H1 (cell line): ENCODE results near the gene CFAP100. TPM values are rescaled to one million over a fixed set of nuclear protein-coding genes. Genes with fewer than 3 reads are reported as not detected.

Source experiments
- CTCF ChIA-PET: fragments of 300-600 bp; sonication (Branson Sonifier 250); formaldehyde crosslinking; loops from one replicate; lab custom pipeline; 2021; ENCODE audit not compliant: partially characterized antibody; lab: Charles Lee
- POLR2A ChIA-PET: fragments of 300-600 bp; sonication (Branson Sonifier 250); formaldehyde crosslinking; loops from one replicate; lab custom pipeline; 2021; ENCODE audit warnings: inconsistent platforms; ENCODE audit not compliant: partially characterized antibody; lab: Charles Lee
- DNase-seq, 2 experiments: peaks; one replicate each; pipeline versions ENCODE4 v3.0.0 to v3.0.0-alpha.2; 2010 to 2022; ENCODE audit warnings: low spot score in 2 of 2, low read depth in 1 of 2, mixed read lengths in 1 of 2
- FAIRE-seq: peaks from 2 replicates; lab custom pipeline; 2011; peaks lifted over from hg19 to GRCh38; lab: Jason Lieb, UNC
- H2AFZ ChIP-seq: 2 replicates; pipeline ENCODE4 v1.8.1; 2012; ENCODE audit warnings: low read length, inconsistent platforms
- H2AK5ac ChIP-seq: 2 replicates; pipeline ENCODE4 v1.6.1; 2013; ENCODE audit warnings: low read depth, low read length
- H2BK120ac ChIP-seq: replicated peaks from 2 replicates; pipeline ENCODE3; 2013; ENCODE audit warnings: low read depth, low read length, inconsistent platforms
- H2BK12ac ChIP-seq: 2 replicates; pipeline ENCODE4 v1.6.1; 2013; ENCODE audit warnings: low read depth, low read length
- H2BK15ac ChIP-seq: 2 replicates; pipeline ENCODE4 v1.6.1; 2013; ENCODE audit warnings: low read length
- H2BK20ac ChIP-seq: 2 replicates; pipeline ENCODE4 v1.6.1; 2013; ENCODE audit warnings: low read length
- H2BK5ac ChIP-seq: 2 replicates; pipeline ENCODE4 v1.6.1; 2013; ENCODE audit warnings: low read depth, low read length
- H3K14ac ChIP-seq: 2 replicates; pipeline ENCODE4 v1.6.1; 2013; ENCODE audit warnings: inconsistent platforms; ENCODE audit not compliant: insufficient read length
- H3K18ac ChIP-seq: 2 replicates; pipeline ENCODE4 v1.6.1; 2013; ENCODE audit warnings: low read length; ENCODE audit errors: extremely low read depth
- H3K23ac ChIP-seq: 2 replicates; pipeline ENCODE4 v1.6.1; 2013; ENCODE audit warnings: inconsistent platforms; ENCODE audit not compliant: insufficient read length
- H3K23me2 ChIP-seq: 2 replicates; pipeline ENCODE4 v1.6.1; 2013; ENCODE audit warnings: low read depth, low read length
- H3K27ac ChIP-seq: 2 replicates; pipeline ENCODE4 v1.6.1; 2011; ENCODE audit warnings: low read depth, low read length, inconsistent platforms
- H3K27me3 ChIP-seq, 4 experiments: replicated peaks in 1 of 4; 1 replicate in 1 of 4; 2 replicates in 3 of 4; pipeline versions ENCODE4 v1.6.1 to v1.8.1; 2011 to 2013; ENCODE audit warnings: low read length in 3 of 4, mild to moderate bottlenecking in 3 of 4, inconsistent platforms in 2 of 4, mixed read lengths in 2 of 4, moderate library complexity in 1 of 4; ENCODE audit not compliant: control insufficient read depth in 3 of 4, insufficient read depth in 3 of 4; ENCODE audit errors: extremely low read depth in 1 of 4
- H3K36me3 ChIP-seq, 4 experiments: 2 replicates each; pipeline versions ENCODE4 v1.6.1 to v1.8.1; 2011 to 2013; ENCODE audit warnings: mild to moderate bottlenecking in 4 of 4, low read length in 3 of 4, moderate library complexity in 2 of 4, control low read depth in 1 of 4, inconsistent platforms in 1 of 4; ENCODE audit not compliant: insufficient read depth in 4 of 4, control insufficient read depth in 2 of 4
- H3K4ac ChIP-seq: replicated peaks from 2 replicates; pipeline ENCODE3; 2013; ENCODE audit warnings: low read length, low read depth, mixed read lengths, inconsistent platforms; ENCODE audit not compliant: insufficient read length
- H3K4me1 ChIP-seq, 4 experiments: replicated peaks in 1 of 4; 1 replicate in 1 of 4; 2 replicates in 3 of 4; pipeline versions ENCODE4 v1.6.1 to v1.8.1; 2011 to 2013; ENCODE audit warnings: low read length in 3 of 4, inconsistent platforms in 2 of 4, mixed read lengths in 1 of 4; ENCODE audit not compliant: insufficient read depth in 4 of 4, control insufficient read depth in 3 of 4
- H3K4me2 ChIP-seq, 2 experiments: 2 replicates each; pipeline versions ENCODE4 v1.6.1 to v1.8.1; 2011 to 2013; ENCODE audit warnings: low read depth in 2 of 2, low read length in 2 of 2, control low read depth in 1 of 2, inconsistent platforms in 1 of 2, mild to moderate bottlenecking in 1 of 2; ENCODE audit not compliant: insufficient read depth in 1 of 2
- H3K4me3 ChIP-seq, 4 experiments: fragments of 200-600, 300-600 bp in 1 of 4; sonication (generic), shearing (Covaris generic), sonication (Bioruptor Twin) in 1 of 4; 2 replicates each; pipeline versions ENCODE4 v1.5.1 to v1.8.1; 2011 to 2016; ENCODE audit warnings: low read length in 4 of 4, low read depth in 3 of 4, control low read depth in 2 of 4, inconsistent platforms in 2 of 4, mild to moderate bottlenecking in 2 of 4, mixed read lengths in 1 of 4, moderate library complexity in 1 of 4; ENCODE audit not compliant: insufficient read depth in 2 of 4; ENCODE audit errors: extremely low read depth in 1 of 4
- H3K56ac ChIP-seq: replicated peaks from 2 replicates; pipeline ENCODE3; 2013; ENCODE audit warnings: low read depth, mild to moderate bottlenecking, mixed read lengths, low read length, inconsistent platforms; ENCODE audit not compliant: insufficient read length
- H3K79me1 ChIP-seq: 2 replicates; pipeline ENCODE4 v1.6.1; 2013; ENCODE audit warnings: low read depth, low read length, control low read depth
- H3K79me2 ChIP-seq, 2 experiments: 2 replicates each; pipeline versions ENCODE4 v1.6.1 to v1.8.1; 2012 to 2013; ENCODE audit warnings: low read length in 2 of 2, mild to moderate bottlenecking in 2 of 2, inconsistent platforms in 1 of 2; ENCODE audit not compliant: insufficient read depth in 2 of 2, control insufficient read depth in 1 of 2
- H3K9ac ChIP-seq, 4 experiments: replicated peaks in 1 of 4; 1 replicate in 1 of 4; 2 replicates in 3 of 4; pipeline versions ENCODE4 v1.6.1 to v1.8.1; 2011 to 2013; ENCODE audit warnings: low read depth in 3 of 4, low read length in 3 of 4, control low read depth in 2 of 4, mild to moderate bottlenecking in 2 of 4, moderate library complexity in 2 of 4, inconsistent platforms in 1 of 4; ENCODE audit errors: extremely low read depth in 1 of 4
- H3K9me3 ChIP-seq, 2 experiments: 2 replicates each; pipeline versions ENCODE4 v1.6.1 to v1.8.1; 2012 to 2013; ENCODE audit warnings: mild to moderate bottlenecking in 2 of 2, moderate library complexity in 2 of 2, control low read depth in 1 of 2, inconsistent platforms in 1 of 2, low read depth in 1 of 2, low read length in 1 of 2, mixed read lengths in 1 of 2; ENCODE audit not compliant: insufficient read depth in 2 of 2
- H4K20me1 ChIP-seq, 2 experiments: replicated peaks in 1 of 2; 2 replicates each; pipeline versions ENCODE3 to v1.8.1; 2011 to 2013; ENCODE audit warnings: inconsistent platforms in 2 of 2, low read length in 2 of 2, mild to moderate bottlenecking in 1 of 2; ENCODE audit not compliant: insufficient read depth in 2 of 2, control insufficient read depth in 1 of 2
- H4K5ac ChIP-seq: 2 replicates; pipeline ENCODE4 v1.6.1; 2013; ENCODE audit warnings: low read length, low read depth, mixed read lengths, inconsistent platforms; ENCODE audit not compliant: insufficient read length
- H4K8ac ChIP-seq: 2 replicates; pipeline ENCODE4 v1.8.0; 2013; ENCODE audit warnings: mild to moderate bottlenecking, moderate library complexity, low read length, inconsistent platforms; ENCODE audit not compliant: insufficient read depth; ENCODE audit errors: extremely low read depth
- H4K91ac ChIP-seq: replicated peaks from 2 replicates; pipeline ENCODE3; 2013; ENCODE audit warnings: low read length, mixed read lengths, inconsistent platforms; ENCODE audit not compliant: insufficient read length
- CHD1 ChIP-seq: IDR thresholded peaks from 2 replicates; pipeline ENCODE4 v1.6.1; 2012; ENCODE audit warnings: low read depth, low read length, improper control_type of control experiment
- CTCF ChIP-seq, 3 experiments: IDR thresholded peaks; 1 replicate in 2 of 3; 2 replicates in 1 of 3; pipeline versions ENCODE4 v1.5.1 to v1.6.1; 2011; ENCODE audit warnings: low read length in 3 of 3, mild to moderate bottlenecking in 3 of 3, inconsistent platforms in 2 of 3, low read depth in 1 of 3, moderate library complexity in 1 of 3; ENCODE audit not compliant: insufficient read depth in 1 of 3; ENCODE audit errors: control extremely low read depth in 1 of 3
- E2F6 ChIP-seq: IDR thresholded peaks from 2 replicates; pipeline ENCODE4 v1.6.1; 2012; ENCODE audit warnings: inconsistent platforms
- EP300 ChIP-seq, 2 experiments: IDR thresholded peaks; 1 replicate in 1 of 2; 2 replicates in 1 of 2; pipeline ENCODE4 v1.6.1; 2011 to 2012; ENCODE audit warnings: low read depth in 2 of 2, low read length in 2 of 2, mild to moderate bottlenecking in 2 of 2, borderline replicate concordance in 1 of 2, inconsistent platforms in 1 of 2, moderate library complexity in 1 of 2
- HDAC6 ChIP-seq: IDR thresholded peaks from one replicate; pipeline ENCODE4 v1.7.1; 2012; ENCODE audit warnings: low read depth, mild to moderate bottlenecking, inconsistent platforms, low read length, moderate library complexity
- KDM5A ChIP-seq: fragments of 200-600 bp; IDR thresholded peaks from 2 replicates; pipeline ENCODE4 v1.7.1; 2012; ENCODE audit warnings: mild to moderate bottlenecking, low read length, inconsistent platforms, mixed read lengths
- SP2 ChIP-seq: IDR thresholded peaks from 2 replicates; pipeline ENCODE4 v1.6.1; 2012; ENCODE audit warnings: mild to moderate bottlenecking, low read length, inconsistent platforms
- TAF7 ChIP-seq: optimal IDR thresholded peaks from 2 replicates; pipeline ENCODE3; 2011; ENCODE audit warnings: low read depth, mild to moderate bottlenecking, inconsistent platforms, low read length, moderate library complexity, borderline replicate concordance
- TBP ChIP-seq: IDR thresholded peaks from 2 replicates; pipeline ENCODE4 v1.6.1; 2011; ENCODE audit warnings: low read depth, low read length, improper control_type of control experiment
- WGBS, 2 experiments: shearing (Covaris generic) in 1 of 2; methylation state at CpG; one replicate each; pipeline versions ENCODE4 v1.1.6 to v1.1.7; 2013 to 2015; ENCODE audit warnings: low lambda C conversion rate in 2 of 2, mixed read lengths in 2 of 2, inconsistent platforms in 1 of 2, low coverage in 1 of 2, missing lambda C conversion rate in 1 of 2; ENCODE audit not compliant: insufficient replicate concordance in 2 of 2, insufficient coverage in 1 of 2, insufficient read length in 1 of 2; ENCODE audit errors: extremely low coverage in 1 of 2, missing lambda C conversion rate in 1 of 2; 5-methylcytosine and 5-hydroxymethylcytosine counted together
- polyA plus RNA-seq, 7 experiments: library from polyadenylated mRNA; depleted of rRNA in 3 of 7; stranded (reverse) in 5 of 7; unstranded in 2 of 7; fragments of >200 nt in 5 of 7; fragments of 200-250 nt in 2 of 7; gene quantifications; 1 replicate in 5 of 7; 2 replicates in 1 of 7; 4 replicates in 1 of 7; pipeline versions ENCODE4 v1.2.1 to v1.2.3, GENCODE V29; 2011 to 2013; ENCODE audit warnings: missing spikeins in 2 of 7, mixed read lengths in 2 of 7
- total RNA-seq: library from RNA; stranded (reverse); fragmentation: NEBNext Ultra II Directional; extraction: Animal tissue kit (Norgen Biotek cat#: 25700); gene quantifications from 2 replicates; pipeline ENCODE4 v1.2.1, GENCODE V29; 2021

The CFAP100 gene
- total and polyA plus RNA-seq, 2 of the 8 experiments (the other 6 are each of a cell fraction or from before 2014, with no cell fraction given), result 0.17 TPM; not detected in 1

GRCh38 chr3:126439346-126439967 lies 44.7 kb downstream of the CFAP100 start:
- Histone ChIP-seq H3K27ac (no peak overlapping the region), H3K4ac (no peak overlapping the region), H3K4me2 (no peak overlapping the region), H3K9me3 (no peaks in the 10 kb centered on the region), H3K27me3 (no peaks in the 10 kb centered on the region), H4K8ac (no peak overlapping the region), H2BK5ac (no peak overlapping the region), H2AFZ (no peak overlapping the region), H2BK120ac (no peak overlapping the region), H2BK20ac (no peak overlapping the region), H3K56ac (no peak overlapping the region), H3K23ac (no peak overlapping the region), H4K5ac (no peak overlapping the region), H3K79me2 (no peaks in the 10 kb centered on the region), H3K4me1 (peaks cover 0 to 10% (median 1%) of the 10 kb centered on the region in 4 experiments; a peak in 2 of 7 replicates), H2BK15ac (no peak overlapping the region), H3K14ac (no peak overlapping the region), H3K18ac (no peak overlapping the region; the same call in 1 of the 2 replicates), H3K36me3 (peaks cover 0 to 4% (median 0%) of the 10 kb centered on the region in 4 experiments; a peak in 2 of 8 replicates), H4K20me1 (peaks cover 3 to 4% of the 10 kb centered on the region in 2 experiments), H3K9ac (no peak overlapping the region), H3K79me1 (no peaks in the 10 kb centered on the region; the same call in 1 of the 2 replicates), H2AK5ac (no peak overlapping the region), H3K4me3 (no peak overlapping the region), H4K91ac (peak overlapping the region; percentile 6), H2BK12ac (no peak overlapping the region), H3K23me2 (no peaks in the 10 kb centered on the region)
- ChIA-PET CTCF (interaction anchor here (0.8 to 2.0 kb wide), 6 partner anchors 8 to 305 kb away, joined by 3 to 5 read pairs (median 4); no protein-coding TSS in a partner anchor), POLR2A (interaction anchor here (1.0 to 2.4 kb wide), 6 partner anchors 9 to 32 kb away, joined by 3 to 7 read pairs (median 4); no protein-coding TSS in a partner anchor)
- DNase-seq (no peak), FAIRE-seq (no peak)
- WGBS, 2 experiments, result 89% methylated on average over 15 of the region's 15 CpGs; no CpG with 5 or more reads in 1 of the 2 experiments
- TF ChIP-seq TAF7 (no peak), CHD1 (no peak), KDM5A (no peak), EP300 (IDR thresholded peaks at IDR 0.05; ENCODE audit: borderline replicate concordance in 1 of 2, low read depth in 2 of 2, low read length in 2 of 2) (no peak), E2F6 (no peak), HDAC6 (no peak), SP2 (no peak), TBP (no peak), CTCF (IDR thresholded peaks at IDR 0.05; ENCODE audit: control extremely low read depth in 1 of 3, insufficient read depth in 1 of 3, low read depth in 1 of 3, low read length in 3 of 3) (no peak)
